ENCODE results near the gene GTF2H2C_2.
"Not testable (repeated sequence)": the region's sequence is repeated elsewhere in the genome, so short reads cannot be mapped to it uniquely, and the experiment has no call there.

The GTF2H2C_2 gene

GRCh38 chr5:70415117-70415516 lies at the start of gene GTF2H2C_2:
TSS of gene GTF2H2C_2 (plus strand) at chr5:70415368.
- not testable (repeated sequence) for DNase-seq

DNA sequence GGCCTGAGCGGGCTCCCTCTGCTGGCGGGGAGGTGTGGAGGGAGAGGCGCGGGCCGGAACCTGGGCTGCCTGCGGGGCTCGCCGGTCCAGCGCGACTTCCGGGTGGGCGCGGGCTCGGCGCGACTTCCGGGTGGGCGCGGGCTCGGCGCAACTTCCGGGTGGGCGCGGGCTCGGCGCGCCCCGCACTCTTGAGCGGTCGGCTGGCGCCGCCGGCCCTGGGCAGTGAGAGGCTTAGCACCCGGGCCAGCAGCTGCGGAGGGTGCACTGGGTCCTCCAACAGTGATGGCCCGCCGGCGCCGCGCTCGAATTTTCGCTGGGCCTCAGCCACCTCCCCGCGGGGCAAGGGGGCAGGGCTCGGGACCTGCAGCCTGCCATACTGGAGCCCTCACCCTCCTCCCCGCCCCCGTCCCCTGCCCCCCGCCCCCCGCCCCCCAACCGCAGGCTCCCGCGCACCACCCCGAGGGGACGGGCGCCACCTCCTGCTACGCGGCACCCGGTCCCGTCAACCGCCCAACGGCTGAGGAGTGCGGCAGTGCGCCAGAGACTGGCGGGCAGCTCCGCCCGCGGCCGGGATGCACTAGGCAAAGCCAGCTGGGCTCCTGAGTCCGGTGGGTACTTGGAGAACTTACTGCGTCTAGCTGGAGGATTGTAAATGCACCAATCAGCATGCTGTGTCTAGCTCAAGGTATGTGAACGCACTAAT lies 14.0 kb upstream of the GTF2H2C_2 start:
- DNase-seq = not testable (repeated sequence)

DNA sequence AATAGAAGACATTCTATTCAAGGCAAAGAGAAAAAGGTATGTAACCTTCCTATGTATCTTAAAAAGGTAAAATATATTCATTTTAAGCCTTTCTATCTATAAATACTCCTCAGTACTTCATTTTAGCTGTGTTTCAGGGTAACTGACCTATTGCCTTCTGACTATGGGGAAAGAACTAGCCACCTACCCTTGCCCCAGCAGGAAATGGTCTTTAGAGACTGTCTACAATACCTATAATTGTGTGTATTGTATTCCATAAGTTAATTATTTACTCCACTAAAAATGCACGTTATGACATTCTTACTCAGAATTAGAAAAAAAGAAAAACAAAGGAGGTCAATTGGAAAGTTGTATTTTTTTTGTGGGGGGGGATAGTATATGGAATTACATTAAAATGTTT lies 6.2 kb downstream of the GTF2H2C_2 start:
- DNase-seq = not testable (repeated sequence)

DNA sequence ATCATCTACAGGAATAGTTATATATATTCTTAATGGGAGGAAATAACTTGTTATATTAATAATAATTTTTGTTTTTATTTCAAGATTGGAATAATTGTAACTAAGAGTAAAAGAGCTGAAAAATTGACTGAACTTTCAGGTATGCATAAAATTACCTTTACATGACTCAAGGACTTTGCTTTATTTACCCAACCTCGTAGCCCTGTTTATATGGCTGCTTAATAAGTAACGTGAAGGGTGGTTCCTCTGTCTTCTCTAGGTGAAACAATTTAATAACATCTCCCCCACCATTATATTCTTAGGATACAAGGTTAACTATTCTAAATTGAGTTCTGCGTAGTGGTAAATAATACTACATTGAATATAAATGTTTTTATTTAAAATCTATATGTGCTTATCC lies 8.0 kb downstream of the GTF2H2C_2 start:
- DNase-seq = not testable (repeated sequence)

- not testable (repeated sequence) for DNase-seq
These were observed 23.4 kb downstream of the GTF2H2C_2 start for GRCh38 chr5:70438518-70438917.

DNA sequence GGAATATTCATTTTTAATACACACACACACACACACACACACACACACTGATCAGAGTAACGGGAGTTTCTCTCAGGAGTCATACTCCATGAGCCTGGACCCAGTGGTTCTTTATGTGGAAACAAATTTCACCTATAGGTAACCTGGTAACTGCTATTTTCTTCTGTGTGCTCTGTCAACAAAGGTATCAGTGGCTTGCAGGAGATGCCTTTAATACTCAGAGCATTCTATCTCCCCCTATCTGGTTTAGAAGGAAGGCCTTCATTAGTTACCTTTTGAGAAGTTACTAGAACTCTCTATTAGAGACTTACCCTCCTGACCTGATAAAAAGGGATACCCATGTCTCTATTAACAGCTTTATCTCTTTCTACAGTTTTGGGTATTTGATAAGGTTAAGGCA lies 34.4 kb downstream of the GTF2H2C_2 start:
- DNase-seq = not testable (repeated sequence)

- DNase-seq = not testable (repeated sequence)
These were observed 36.2 kb downstream of the GTF2H2C_2 start for GRCh38 chr5:70451249-70451984.

- DNase-seq = not testable (repeated sequence)
These were observed 41.9 kb downstream of the GTF2H2C_2 start for GRCh38 chr5:70457093-70457492.

DNA sequence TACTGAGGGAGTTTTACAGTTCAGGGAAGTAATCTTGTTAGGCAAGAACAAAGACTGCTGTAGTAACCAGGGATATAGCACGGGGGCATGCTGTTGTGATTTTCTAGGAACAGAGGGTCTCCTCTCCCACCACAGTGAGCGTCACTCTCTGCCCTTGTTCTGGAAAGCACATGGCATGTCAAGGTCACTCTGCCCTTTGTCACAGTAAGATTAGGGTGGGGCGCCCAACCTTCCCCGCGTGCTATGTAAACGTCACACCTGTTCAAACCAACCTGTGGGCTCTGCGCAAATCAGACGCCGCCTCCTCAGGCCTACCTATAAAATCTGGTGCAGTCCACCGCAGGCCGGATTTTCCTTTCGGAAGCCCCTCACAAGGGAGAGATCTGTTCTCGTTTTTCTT lies 44.0 kb downstream of the GTF2H2C_2 start:
- not testable (repeated sequence) for DNase-seq

DNA sequence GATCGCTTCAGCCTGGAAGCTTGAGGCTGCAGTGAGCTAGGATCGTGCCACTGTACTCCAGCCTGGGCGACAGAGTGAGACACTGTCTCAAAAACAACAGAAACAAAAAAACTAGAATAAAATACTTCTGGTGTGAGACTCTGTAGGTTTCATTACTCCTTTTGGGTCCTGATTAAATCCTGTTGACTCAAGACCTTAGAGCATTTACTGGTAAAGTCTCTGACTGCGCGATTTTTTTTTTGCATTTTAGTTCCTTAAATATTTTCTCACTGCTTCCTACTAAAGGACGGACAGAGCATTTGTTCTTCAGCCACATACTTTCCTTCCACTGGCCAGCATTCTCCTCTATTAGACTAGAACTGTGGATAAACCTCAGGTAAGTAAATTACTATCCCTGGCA lies 46.8 kb downstream of the GTF2H2C_2 start:
- DNase-seq = not testable (repeated sequence)

DNA sequence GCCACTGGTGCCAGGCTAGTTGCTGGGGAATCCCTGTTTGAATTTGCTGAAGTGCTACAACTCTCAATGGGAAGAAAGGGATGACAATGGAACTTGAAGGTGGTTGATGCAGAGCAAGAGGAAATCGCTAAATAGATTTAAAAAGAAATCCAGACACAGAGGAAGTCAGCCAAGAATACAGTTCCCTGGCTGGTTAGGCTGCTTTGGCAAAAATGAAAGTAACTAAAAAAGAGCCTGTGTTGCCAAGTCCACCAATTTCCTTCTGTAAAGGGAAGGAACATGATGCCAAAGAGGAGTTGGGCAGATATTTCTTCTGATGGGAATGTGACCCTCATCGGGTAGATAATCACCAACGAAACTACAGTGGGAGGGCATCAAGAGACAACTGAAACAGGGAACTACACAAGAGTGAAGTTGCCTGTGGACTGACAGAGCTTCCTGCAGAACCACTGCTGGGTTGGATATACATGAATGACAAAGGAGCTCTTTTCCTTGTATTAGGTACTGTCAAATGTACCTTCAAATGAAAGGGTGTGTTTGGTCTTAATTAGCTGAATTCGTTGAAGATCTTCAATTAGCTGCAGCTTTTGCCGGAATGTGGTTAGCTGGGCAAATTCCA lies 49.0 kb downstream of the GTF2H2C_2 start:
- not testable (repeated sequence) for DNase-seq

GRCh38 chr5:70469926-70470509 lies 54.9 kb downstream of the GTF2H2C_2 start:
- DNase-seq = not testable (repeated sequence)
